ENCODE measurements around the gene ITSN1. TPM values are rescaled to one million over a fixed set of nuclear protein-coding genes. Genes with fewer than 3 reads are reported as not detected.

ITSN1 gene
- polyA plus RNA-seq, 1 donor from 2014 or later: 35.1 TPM

GRCh38 chr21:33618407-33618806, 23.9 kb upstream of the ITSN1 start:
- H3F3A ChIP-seq (ENCODE audit: insufficient read depth, low read length, poor library complexity, severe bottlenecking): no peaks in the 10 kb centered on the region
- H3K27ac ChIP-seq (ENCODE audit: low read length): no peak overlapping the region
- TF ChIP-seq RAD21 (conservative IDR thresholded peaks at IDR 0.05) (no peak), POLR2AphosphoS5 (IDR thresholded peaks at IDR 0.05) (no peak), SMC3 (conservative IDR thresholded peaks at IDR 0.05; ENCODE audit: poor library complexity) (no peak), MXI1 (conservative IDR thresholded peaks at IDR 0.05; ENCODE audit: poor library complexity, severe bottlenecking) (no peak), EZH2 (IDR thresholded peaks at IDR 0.05; ENCODE audit: borderline replicate concordance, insufficient read depth, low read length, poor library complexity, severe bottlenecking) (no peak), CTCF (IDR thresholded peaks at IDR 0.05; ENCODE audit: poor library complexity, severe bottlenecking) (no peak), TAF1 (IDR thresholded peaks at IDR 0.05; ENCODE audit: low read depth) (no peak), EP300 (conservative IDR thresholded peaks at IDR 0.05; ENCODE audit: poor library complexity, severe bottlenecking) (no peak), REST (IDR thresholded peaks at IDR 0.05; ENCODE audit: borderline replicate concordance) (no peak)
- H3K9me2 ChIP-seq (ENCODE audit: insufficient read depth, low read length): no peaks in the 10 kb centered on the region
- no peak overlapping the region for H3K4me3 ChIP-seq (ENCODE audit: low read length)
- no peaks in the 10 kb centered on the region for H3K79me2 ChIP-seq (replicated peaks; ENCODE audit: insufficient read depth, low read length)
- H2AFZ ChIP-seq (ENCODE audit: low read depth, low read length): no peak overlapping the region
- no peak overlapping the region for H3K9ac ChIP-seq (ENCODE audit: low read length)
- peaks cover 9% of the 10 kb centered on the region for H3K36me3 ChIP-seq (ENCODE audit: insufficient read depth, low read length)
- H4K20me1 ChIP-seq (ENCODE audit: insufficient read depth): no peaks in the 10 kb centered on the region
- no peaks in the 10 kb centered on the region for H3K27me3 ChIP-seq (ENCODE audit: insufficient read depth, low read depth, low read length)
- H3K9me3 ChIP-seq (ENCODE audit: low read length): no peaks in the 10 kb centered on the region
- H3K4me2 ChIP-seq (ENCODE audit: low read length): no peak overlapping the region

- H3K9me2 ChIP-seq (ENCODE audit: insufficient read depth, low read length): no peaks in the 10 kb centered on the region
- H3K9ac ChIP-seq (ENCODE audit: low read length): no peak overlapping the region
- no peak overlapping the region for H3K4me3 ChIP-seq (ENCODE audit: low read length)
- H3K4me2 ChIP-seq (ENCODE audit: low read length): no peak overlapping the region
- no peaks in the 10 kb centered on the region for H3K27me3 ChIP-seq (ENCODE audit: insufficient read depth, low read depth, low read length)
- TF ChIP-seq TAF1 (IDR thresholded peaks at IDR 0.05; ENCODE audit: low read depth) (no peak), MXI1 (conservative IDR thresholded peaks at IDR 0.05; ENCODE audit: poor library complexity, severe bottlenecking) (no peak), POLR2AphosphoS5 (IDR thresholded peaks at IDR 0.05) (no peak), SMC3 (conservative IDR thresholded peaks at IDR 0.05; ENCODE audit: poor library complexity) (no peak), RAD21 (conservative IDR thresholded peaks at IDR 0.05) (no peak), REST (IDR thresholded peaks at IDR 0.05; ENCODE audit: borderline replicate concordance) (no peak), EZH2 (IDR thresholded peaks at IDR 0.05; ENCODE audit: borderline replicate concordance, insufficient read depth, low read length, poor library complexity, severe bottlenecking) (no peak), EP300 (conservative IDR thresholded peaks at IDR 0.05; ENCODE audit: poor library complexity, severe bottlenecking) (no peak), CTCF (IDR thresholded peaks at IDR 0.05; ENCODE audit: poor library complexity, severe bottlenecking) (no peak)
- H4K20me1 ChIP-seq (ENCODE audit: insufficient read depth): no peaks in the 10 kb centered on the region
- no peaks in the 10 kb centered on the region for H3K79me2 ChIP-seq (replicated peaks; ENCODE audit: insufficient read depth, low read length)
- no peak overlapping the region for H2AFZ ChIP-seq (ENCODE audit: low read depth, low read length)
- no peaks in the 10 kb centered on the region for H3F3A ChIP-seq (ENCODE audit: insufficient read depth, low read length, poor library complexity, severe bottlenecking)
- no peaks in the 10 kb centered on the region for H3K9me3 ChIP-seq (ENCODE audit: low read length)
- no peak overlapping the region for H3K27ac ChIP-seq (ENCODE audit: low read length)
- H3K36me3 ChIP-seq (ENCODE audit: insufficient read depth, low read length): peaks cover 8% of the 10 kb centered on the region
These were observed 22.6 kb upstream of the ITSN1 start for GRCh38 chr21:33619726-33620125.
